ENCODE measurements around the gene NDUFB8. TPM values are rescaled to one million over a fixed set of nuclear protein-coding genes. Genes with fewer than 3 reads are reported as not detected.

NDUFB8 gene
- total RNA-seq, 1 donor = 98.9 TPM

- no peak overlapping the region for H3K4me3 ChIP-seq (ENCODE audit: low read depth, low read length)
- TF ChIP-seq, protein P1, sequence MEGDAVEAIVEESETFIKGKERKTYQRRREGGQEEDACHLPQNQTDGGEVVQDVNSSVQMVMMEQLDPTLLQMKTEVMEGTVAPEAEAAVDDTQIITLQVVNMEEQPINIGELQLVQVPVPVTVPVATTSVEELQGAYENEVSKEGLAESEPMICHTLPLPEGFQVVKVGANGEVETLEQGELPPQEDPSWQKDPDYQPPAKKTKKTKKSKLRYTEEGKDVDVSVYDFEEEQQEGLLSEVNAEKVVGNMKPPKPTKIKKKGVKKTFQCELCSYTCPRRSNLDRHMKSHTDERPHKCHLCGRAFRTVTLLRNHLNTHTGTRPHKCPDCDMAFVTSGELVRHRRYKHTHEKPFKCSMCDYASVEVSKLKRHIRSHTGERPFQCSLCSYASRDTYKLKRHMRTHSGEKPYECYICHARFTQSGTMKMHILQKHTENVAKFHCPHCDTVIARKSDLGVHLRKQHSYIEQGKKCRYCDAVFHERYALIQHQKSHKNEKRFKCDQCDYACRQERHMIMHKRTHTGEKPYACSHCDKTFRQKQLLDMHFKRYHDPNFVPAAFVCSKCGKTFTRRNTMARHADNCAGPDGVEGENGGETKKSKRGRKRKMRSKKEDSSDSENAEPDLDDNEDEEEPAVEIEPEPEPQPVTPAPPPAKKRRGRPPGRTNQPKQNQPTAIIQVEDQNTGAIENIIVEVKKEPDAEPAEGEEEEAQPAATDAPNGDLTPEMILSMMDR (IDR thresholded peaks at IDR 0.05; ENCODE audit: insufficient read depth, low read length) = no peak
- DNase-seq (ENCODE audit: low read depth) = no peak
Measured at GRCh38 chr10:100544950-100545349, 15.3 kb upstream of the NDUFB8 start.

DNA sequence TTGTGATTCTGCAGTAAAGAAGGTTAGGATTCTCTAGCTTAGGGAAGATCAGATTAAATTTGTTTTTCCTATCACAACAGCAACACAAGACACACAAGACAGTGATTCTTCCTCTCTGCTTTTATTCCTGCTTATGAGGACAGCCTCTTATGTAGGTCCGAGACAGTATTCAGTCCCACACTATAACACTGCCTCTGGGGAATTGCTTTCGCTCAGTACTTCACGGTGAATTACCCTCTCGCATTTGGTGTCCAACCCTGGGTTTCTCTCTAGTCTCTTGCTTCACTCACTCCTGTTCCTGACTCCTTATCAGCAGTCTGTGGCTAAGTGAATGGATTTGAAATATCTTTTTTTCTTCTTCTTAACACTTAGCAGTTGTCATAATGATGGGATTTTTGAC lies 7.8 kb upstream of the NDUFB8 start:
- TF ChIP-seq, protein P1 (IDR thresholded peaks at IDR 0.05; ENCODE audit: insufficient read depth, low read length) = no peak
- no peak overlapping the region for H3K4me3 ChIP-seq (ENCODE audit: low read depth, low read length)
- no peak for DNase-seq (ENCODE audit: low read depth)

DNA sequence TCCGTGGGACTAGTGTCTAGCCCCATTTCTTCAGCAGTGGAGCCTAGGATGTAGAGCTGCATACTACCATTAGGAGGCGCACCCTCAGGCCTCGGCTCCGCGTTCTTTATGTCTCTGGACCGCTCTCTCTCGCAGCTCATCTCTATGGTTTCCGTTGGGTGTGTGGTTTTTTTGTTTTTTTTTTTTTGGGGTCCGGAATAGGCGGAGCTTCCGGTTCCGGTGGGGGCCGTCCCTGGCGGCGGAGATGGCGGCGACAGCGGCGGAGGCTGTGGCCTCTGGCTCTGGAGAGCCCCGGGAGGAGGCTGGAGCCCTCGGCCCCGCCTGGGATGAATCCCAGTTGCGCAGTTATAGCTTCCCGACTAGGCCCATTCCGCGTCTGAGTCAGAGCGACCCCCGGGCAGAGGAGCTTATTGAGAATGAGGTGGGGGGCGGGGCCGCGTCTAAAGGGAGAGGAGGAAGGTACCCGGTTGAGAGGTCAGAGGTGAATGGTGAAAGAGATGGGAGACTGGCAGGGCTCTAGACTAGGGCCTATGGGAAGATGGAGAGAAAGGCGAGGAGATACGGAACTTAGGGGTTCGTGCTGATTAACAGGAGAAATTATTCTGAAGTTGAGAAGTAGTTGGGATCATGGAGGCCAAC lies 6.2 kb upstream of the NDUFB8 start, which contains the start of gene HIF1AN:
HIF1AN (plus strand) TSS at position 229 of the 639 bp plus-strand sequence; CDS start at position 245, 16 bp downstream.
- peak; percentile 97 for DNase-seq (ENCODE audit: low read depth)
- TF ChIP-seq, protein P1 (IDR thresholded peaks at IDR 0.05; ENCODE audit: insufficient read depth, low read length) = peak; percentile 98
- H3K4me3 ChIP-seq (ENCODE audit: low read depth, low read length) = peak within 1 kb of the TSS; percentile 93

GRCh38 chr10:100535338-100535714 lies 5.7 kb upstream of the NDUFB8 start:
- peak overlapping the region; percentile 60 for H3K4me3 ChIP-seq (ENCODE audit: low read depth, low read length)
- no peak for DNase-seq (ENCODE audit: low read depth)
- TF ChIP-seq, protein P1 (IDR thresholded peaks at IDR 0.05; ENCODE audit: insufficient read depth, low read length) = no peak

GRCh38 chr10:100534726-100535125 lies 5.1 kb upstream of the NDUFB8 start:
- no peak overlapping the region for H3K4me3 ChIP-seq (ENCODE audit: low read depth, low read length)
- TF ChIP-seq, protein P1 (IDR thresholded peaks at IDR 0.05; ENCODE audit: insufficient read depth, low read length) = no peak
- no peak for DNase-seq (ENCODE audit: low read depth)

- DNase-seq (ENCODE audit: low read depth) = no peak
- no peak overlapping the region for H3K4me3 ChIP-seq (ENCODE audit: low read depth, low read length)
- TF ChIP-seq, protein P1 (IDR thresholded peaks at IDR 0.05; ENCODE audit: insufficient read depth, low read length) = no peak
Measured at GRCh38 chr10:100531761-100532160, 2.1 kb upstream of the NDUFB8 start.

All from fibroblast of the aortic adventitia (primary cell).